ENCODE measurements around the gene SMIM1.

Gene SMIM1

GRCh38 chr1:3753656-3754454 lies 18.7 kb upstream of the SMIM1 start:
- no peak for DNase-seq

GRCh38 chr1:3756394-3756793 lies 16.2 kb upstream of the SMIM1 start:
- no peak for DNase-seq

- no peak for DNase-seq
These were observed 13.4 kb upstream of the SMIM1 start for GRCh38 chr1:3759164-3759563.

- DNase-seq, result no peak
These were observed 12.8 kb upstream of the SMIM1 start for GRCh38 chr1:3759796-3760195.

- no peak for DNase-seq
These were observed 11.1 kb upstream of the SMIM1 start for GRCh38 chr1:3761296-3762010.

- DNase-seq, result no peak
These were observed 10.2 kb upstream of the SMIM1 start for GRCh38 chr1:3762151-3762872.

- no peak for DNase-seq
These were observed 9.7 kb upstream of the SMIM1 start for GRCh38 chr1:3762873-3763228.

- no peak for DNase-seq
These were observed 9.0 kb upstream of the SMIM1 start for GRCh38 chr1:3763351-3764125.

- DNase-seq, result no peak
These were observed 5.1 kb upstream of the SMIM1 start for GRCh38 chr1:3767328-3767925.

GRCh38 chr1:3768811-3769390 lies 3.6 kb upstream of the SMIM1 start:
- DNase-seq, result no peak

- no peak for DNase-seq
These were observed 2.3 kb upstream of the SMIM1 start for GRCh38 chr1:3770047-3770765.

GRCh38 chr1:3771108-3772026 lies 1.2 kb upstream of the SMIM1 start:
- no peak for DNase-seq

- peak in 45 of 51 donors; percentile 5 to 86 (median 55) for DNase-seq
These were observed 378 bp upstream of the SMIM1 start for GRCh38 chr1:3772027-3772714.

- DNase-seq, result no peak
These were observed 1.2 kb downstream of the SMIM1 start for GRCh38 chr1:3773572-3774275.

- DNase-seq, result peak in 10 of 51 donors; percentile 7 to 46 (median 34)
These were observed 1.9 kb downstream of the SMIM1 start for GRCh38 chr1:3774276-3774945.

GRCh38 chr1:3774946-3775489 lies 2.5 kb downstream of the SMIM1 start:
- DNase-seq, result no peak
